ENCODE data around the gene CADM4. TPM values are rescaled to one million over a fixed set of nuclear protein-coding genes. Genes with fewer than 3 reads are reported as not detected.
"Not testable (repeated sequence)": the region's sequence is repeated elsewhere in the genome, so short reads cannot be mapped to it uniquely, and the experiment has no call there.

CADM4 gene
- total and polyA plus RNA-seq, 4 donors = 5.9 to 12.2 (median 7.5) TPM

GRCh38 chr19:43636121-43636683 lies 3.4 kb downstream of the CADM4 start:
- Histone ChIP-seq H3K9me3 (ENCODE audit: control insufficient read depth in 4 of 4, insufficient read depth in 3 of 4, low read length in 3 of 4) (no peaks in the 10 kb centered on the region), H3K27me3 (ENCODE audit: control insufficient read depth in 3 of 3, insufficient read depth in 3 of 3, low read length in 2 of 3) (peaks cover 0 to 26% (median 26%) of the 10 kb centered on the region in 3 donors), H3K36me3 (ENCODE audit: control insufficient read depth in 4 of 4, insufficient read depth in 4 of 4, low read length in 4 of 4) (no peaks in the 10 kb centered on the region), H3K4me1 (ENCODE audit: control insufficient read depth in 5 of 5, insufficient read depth in 5 of 5, low read length in 5 of 5) (peaks cover 0 to 15% (median 10%) of the 10 kb centered on the region in 5 donors), H3K4me3 (no peak overlapping the region), H3K27ac (ENCODE audit: low read depth in 1 of 2, low read length in 1 of 2) (no peak overlapping the region), H3K9ac (ENCODE audit: insufficient read depth in 1 of 2, low read length in 2 of 2) (no peak overlapping the region)
- no peak for TF ChIP-seq CTCF (IDR thresholded peaks at IDR 0.05; ENCODE audit: control extremely low read depth, extremely low read depth)
- DNase-seq (no peak), ATAC-seq (ENCODE audit: insufficient read depth, low FRiP score) (no peak)
- WGBS, 2 donors = 86 to 88% methylated on average over 14 of the region's 14 CpGs

- not testable (repeated sequence) for DNase-seq; H3K36me3 ChIP-seq (ENCODE audit: control insufficient read depth in 4 of 4, insufficient read depth in 4 of 4, low read length in 4 of 4); ATAC-seq (ENCODE audit: insufficient read depth, low FRiP score); H3K4me3 ChIP-seq; H3K9ac ChIP-seq (ENCODE audit: insufficient read depth in 1 of 2, low read length in 2 of 2); H3K27ac ChIP-seq (ENCODE audit: low read depth in 1 of 2, low read length in 1 of 2); H3K9me3 ChIP-seq (ENCODE audit: control insufficient read depth in 4 of 4, insufficient read depth in 3 of 4, low read length in 3 of 4)
- WGBS, 2 donors = 69 to 74% methylated on average over 2 of the region's 2 CpGs
- peaks cover 0 to 15% (median 9%) of the 10 kb centered on the region in 5 donors for H3K4me1 ChIP-seq (ENCODE audit: control insufficient read depth in 5 of 5, insufficient read depth in 5 of 5, low read length in 5 of 5)
- peaks cover 0 to 23% (median 20%) of the 10 kb centered on the region in 3 donors for H3K27me3 ChIP-seq (ENCODE audit: control insufficient read depth in 3 of 3, insufficient read depth in 3 of 3, low read length in 2 of 3)
Measured at GRCh38 chr19:43635561-43635940, 4.1 kb downstream of the CADM4 start.

- no peaks in the 10 kb centered on the region for H3K36me3 ChIP-seq (ENCODE audit: control insufficient read depth in 4 of 4, insufficient read depth in 4 of 4, low read length in 4 of 4)
- WGBS, 2 donors = 34 to 46% methylated on average over 17 of the region's 17 CpGs
- TF ChIP-seq CTCF (IDR thresholded peaks at IDR 0.05; ENCODE audit: control extremely low read depth, extremely low read depth) = no peak
- H3K4me3 ChIP-seq = no peak overlapping the region
- H3K27me3 ChIP-seq (ENCODE audit: control insufficient read depth in 3 of 3, insufficient read depth in 3 of 3, low read length in 2 of 3) = peaks cover 0 to 17% (median 15%) of the 10 kb centered on the region in 3 donors
- H3K9ac ChIP-seq (ENCODE audit: insufficient read depth in 1 of 2, low read length in 2 of 2) = peak overlapping the region; percentile 4 to 55
- ATAC-seq (ENCODE audit: insufficient read depth, low FRiP score) (no peak), DNase-seq (peak; percentile 38 to 51 (median 43))
- H3K9me3 ChIP-seq (ENCODE audit: control insufficient read depth in 4 of 4, insufficient read depth in 3 of 4, low read length in 3 of 4) = no peaks in the 10 kb centered on the region
- H3K4me1 ChIP-seq (ENCODE audit: control insufficient read depth in 5 of 5, insufficient read depth in 5 of 5, low read length in 5 of 5) = peaks cover 0 to 12% (median 4%) of the 10 kb centered on the region in 5 donors
- H3K27ac ChIP-seq (ENCODE audit: low read depth in 1 of 2, low read length in 1 of 2) = no peak overlapping the region
Measured at GRCh38 chr19:43634872-43635560, 4.6 kb downstream of the CADM4 start.

- Histone ChIP-seq H3K36me3 (ENCODE audit: control insufficient read depth in 4 of 4, insufficient read depth in 4 of 4, low read length in 4 of 4) (no peaks in the 10 kb centered on the region), H3K4me3 (no peak overlapping the region), H3K9ac (ENCODE audit: insufficient read depth in 1 of 2, low read length in 2 of 2) (peak overlapping the region in 1 of 2 donors; percentile 55), H3K27ac (ENCODE audit: low read depth in 1 of 2, low read length in 1 of 2) (no peak overlapping the region), H3K27me3 (ENCODE audit: control insufficient read depth in 3 of 3, insufficient read depth in 3 of 3, low read length in 2 of 3) (peaks cover 0 to 17% (median 13%) of the 10 kb centered on the region in 3 donors), H3K4me1 (ENCODE audit: control insufficient read depth in 5 of 5, insufficient read depth in 5 of 5, low read length in 5 of 5) (peaks cover 0 to 11% (median 2%) of the 10 kb centered on the region in 5 donors), H3K9me3 (ENCODE audit: control insufficient read depth in 4 of 4, insufficient read depth in 3 of 4, low read length in 3 of 4) (no peaks in the 10 kb centered on the region)
- ATAC-seq (ENCODE audit: insufficient read depth, low FRiP score) (no peak), DNase-seq (peak; percentile 41 to 52 (median 46))
- no peak for TF ChIP-seq CTCF (IDR thresholded peaks at IDR 0.05; ENCODE audit: control extremely low read depth, extremely low read depth)
- WGBS, 2 donors = 53 to 61% methylated on average over 5 of the region's 5 CpGs
Measured at GRCh38 chr19:43634506-43634871, 5.2 kb downstream of the CADM4 start.
